H1 (cell line): ENCODE measurements around the gene LDLRAD3. TPM values are rescaled to one million over a fixed set of nuclear protein-coding genes. Genes with fewer than 3 reads are reported as not detected.

Source experiments
- CTCF ChIA-PET: fragments of 300-600 bp; sonication (Branson Sonifier 250); formaldehyde crosslinking; loops from one replicate; lab custom pipeline; 2021; ENCODE audit not compliant: partially characterized antibody; lab: Charles Lee
- POLR2A ChIA-PET: fragments of 300-600 bp; sonication (Branson Sonifier 250); formaldehyde crosslinking; loops from one replicate; lab custom pipeline; 2021; ENCODE audit warnings: inconsistent platforms; ENCODE audit not compliant: partially characterized antibody; lab: Charles Lee
- DNase-seq, 2 experiments: peaks; one replicate each; pipeline versions ENCODE4 v3.0.0 to v3.0.0-alpha.2; 2010 to 2022; ENCODE audit warnings: low spot score in 2 of 2, low read depth in 1 of 2, mixed read lengths in 1 of 2
- FAIRE-seq: peaks from 2 replicates; lab custom pipeline; 2011; peaks lifted over from hg19 to GRCh38; lab: Jason Lieb, UNC
- H2AFZ ChIP-seq: 2 replicates; pipeline ENCODE4 v1.8.1; 2012; ENCODE audit warnings: low read length, inconsistent platforms
- H2AK5ac ChIP-seq: 2 replicates; pipeline ENCODE4 v1.6.1; 2013; ENCODE audit warnings: low read depth, low read length
- H2BK120ac ChIP-seq: replicated peaks from 2 replicates; pipeline ENCODE3; 2013; ENCODE audit warnings: low read depth, low read length, inconsistent platforms
- H2BK12ac ChIP-seq: 2 replicates; pipeline ENCODE4 v1.6.1; 2013; ENCODE audit warnings: low read depth, low read length
- H2BK15ac ChIP-seq: 2 replicates; pipeline ENCODE4 v1.6.1; 2013; ENCODE audit warnings: low read length
- H2BK20ac ChIP-seq: 2 replicates; pipeline ENCODE4 v1.6.1; 2013; ENCODE audit warnings: low read length
- H2BK5ac ChIP-seq: 2 replicates; pipeline ENCODE4 v1.6.1; 2013; ENCODE audit warnings: low read depth, low read length
- H3K14ac ChIP-seq: 2 replicates; pipeline ENCODE4 v1.6.1; 2013; ENCODE audit warnings: inconsistent platforms; ENCODE audit not compliant: insufficient read length
- H3K18ac ChIP-seq: 2 replicates; pipeline ENCODE4 v1.6.1; 2013; ENCODE audit warnings: low read length; ENCODE audit errors: extremely low read depth
- H3K23ac ChIP-seq: 2 replicates; pipeline ENCODE4 v1.6.1; 2013; ENCODE audit warnings: inconsistent platforms; ENCODE audit not compliant: insufficient read length
- H3K23me2 ChIP-seq: 2 replicates; pipeline ENCODE4 v1.6.1; 2013; ENCODE audit warnings: low read depth, low read length
- H3K27ac ChIP-seq: 2 replicates; pipeline ENCODE4 v1.6.1; 2011; ENCODE audit warnings: low read depth, low read length, inconsistent platforms
- H3K27me3 ChIP-seq, 4 experiments: replicated peaks in 1 of 4; 1 replicate in 1 of 4; 2 replicates in 3 of 4; pipeline versions ENCODE4 v1.6.1 to v1.8.1; 2011 to 2013; ENCODE audit warnings: low read length in 3 of 4, mild to moderate bottlenecking in 3 of 4, inconsistent platforms in 2 of 4, mixed read lengths in 2 of 4, moderate library complexity in 1 of 4; ENCODE audit not compliant: control insufficient read depth in 3 of 4, insufficient read depth in 3 of 4; ENCODE audit errors: extremely low read depth in 1 of 4
- H3K36me3 ChIP-seq, 4 experiments: 2 replicates each; pipeline versions ENCODE4 v1.6.1 to v1.8.1; 2011 to 2013; ENCODE audit warnings: mild to moderate bottlenecking in 4 of 4, low read length in 3 of 4, moderate library complexity in 2 of 4, control low read depth in 1 of 4, inconsistent platforms in 1 of 4; ENCODE audit not compliant: insufficient read depth in 4 of 4, control insufficient read depth in 2 of 4
- H3K4ac ChIP-seq: replicated peaks from 2 replicates; pipeline ENCODE3; 2013; ENCODE audit warnings: low read length, low read depth, mixed read lengths, inconsistent platforms; ENCODE audit not compliant: insufficient read length
- H3K4me1 ChIP-seq, 4 experiments: replicated peaks in 1 of 4; 1 replicate in 1 of 4; 2 replicates in 3 of 4; pipeline versions ENCODE4 v1.6.1 to v1.8.1; 2011 to 2013; ENCODE audit warnings: low read length in 3 of 4, inconsistent platforms in 2 of 4, mixed read lengths in 1 of 4; ENCODE audit not compliant: insufficient read depth in 4 of 4, control insufficient read depth in 3 of 4
- H3K4me2 ChIP-seq, 2 experiments: 2 replicates each; pipeline versions ENCODE4 v1.6.1 to v1.8.1; 2011 to 2013; ENCODE audit warnings: low read depth in 2 of 2, low read length in 2 of 2, control low read depth in 1 of 2, inconsistent platforms in 1 of 2, mild to moderate bottlenecking in 1 of 2; ENCODE audit not compliant: insufficient read depth in 1 of 2
- H3K4me3 ChIP-seq, 4 experiments: fragments of 200-600, 300-600 bp in 1 of 4; sonication (generic), shearing (Covaris generic), sonication (Bioruptor Twin) in 1 of 4; 2 replicates each; pipeline versions ENCODE4 v1.5.1 to v1.8.1; 2011 to 2016; ENCODE audit warnings: low read length in 4 of 4, low read depth in 3 of 4, control low read depth in 2 of 4, inconsistent platforms in 2 of 4, mild to moderate bottlenecking in 2 of 4, mixed read lengths in 1 of 4, moderate library complexity in 1 of 4; ENCODE audit not compliant: insufficient read depth in 2 of 4; ENCODE audit errors: extremely low read depth in 1 of 4
- H3K56ac ChIP-seq: replicated peaks from 2 replicates; pipeline ENCODE3; 2013; ENCODE audit warnings: low read depth, mild to moderate bottlenecking, mixed read lengths, low read length, inconsistent platforms; ENCODE audit not compliant: insufficient read length
- H3K79me1 ChIP-seq: 2 replicates; pipeline ENCODE4 v1.6.1; 2013; ENCODE audit warnings: low read depth, low read length, control low read depth
- H3K79me2 ChIP-seq, 2 experiments: 2 replicates each; pipeline versions ENCODE4 v1.6.1 to v1.8.1; 2012 to 2013; ENCODE audit warnings: low read length in 2 of 2, mild to moderate bottlenecking in 2 of 2, inconsistent platforms in 1 of 2; ENCODE audit not compliant: insufficient read depth in 2 of 2, control insufficient read depth in 1 of 2
- H3K9ac ChIP-seq, 4 experiments: replicated peaks in 1 of 4; 1 replicate in 1 of 4; 2 replicates in 3 of 4; pipeline versions ENCODE4 v1.6.1 to v1.8.1; 2011 to 2013; ENCODE audit warnings: low read depth in 3 of 4, low read length in 3 of 4, control low read depth in 2 of 4, mild to moderate bottlenecking in 2 of 4, moderate library complexity in 2 of 4, inconsistent platforms in 1 of 4; ENCODE audit errors: extremely low read depth in 1 of 4
- H3K9me3 ChIP-seq, 2 experiments: 2 replicates each; pipeline versions ENCODE4 v1.6.1 to v1.8.1; 2012 to 2013; ENCODE audit warnings: mild to moderate bottlenecking in 2 of 2, moderate library complexity in 2 of 2, control low read depth in 1 of 2, inconsistent platforms in 1 of 2, low read depth in 1 of 2, low read length in 1 of 2, mixed read lengths in 1 of 2; ENCODE audit not compliant: insufficient read depth in 2 of 2
- H4K20me1 ChIP-seq, 2 experiments: replicated peaks in 1 of 2; 2 replicates each; pipeline versions ENCODE3 to v1.8.1; 2011 to 2013; ENCODE audit warnings: inconsistent platforms in 2 of 2, low read length in 2 of 2, mild to moderate bottlenecking in 1 of 2; ENCODE audit not compliant: insufficient read depth in 2 of 2, control insufficient read depth in 1 of 2
- H4K5ac ChIP-seq: 2 replicates; pipeline ENCODE4 v1.6.1; 2013; ENCODE audit warnings: low read length, low read depth, mixed read lengths, inconsistent platforms; ENCODE audit not compliant: insufficient read length
- H4K8ac ChIP-seq: 2 replicates; pipeline ENCODE4 v1.8.0; 2013; ENCODE audit warnings: mild to moderate bottlenecking, moderate library complexity, low read length, inconsistent platforms; ENCODE audit not compliant: insufficient read depth; ENCODE audit errors: extremely low read depth
- H4K91ac ChIP-seq: replicated peaks from 2 replicates; pipeline ENCODE3; 2013; ENCODE audit warnings: low read length, mixed read lengths, inconsistent platforms; ENCODE audit not compliant: insufficient read length
- RXRA ChIP-seq: IDR thresholded peaks from 2 replicates; pipeline ENCODE4 v1.6.1; 2011; ENCODE audit warnings: low read depth, mild to moderate bottlenecking, low read length, moderate library complexity; ENCODE audit not compliant: insufficient read depth
- TEAD4 ChIP-seq: IDR thresholded peaks from 2 replicates; pipeline ENCODE4 v1.6.1; 2012; ENCODE audit warnings: low read depth, low read length, inconsistent platforms, mixed read lengths
- WGBS, 2 experiments: shearing (Covaris generic) in 1 of 2; methylation state at CpG; one replicate each; pipeline versions ENCODE4 v1.1.6 to v1.1.7; 2013 to 2015; ENCODE audit warnings: low lambda C conversion rate in 2 of 2, mixed read lengths in 2 of 2, inconsistent platforms in 1 of 2, low coverage in 1 of 2, missing lambda C conversion rate in 1 of 2; ENCODE audit not compliant: insufficient replicate concordance in 2 of 2, insufficient coverage in 1 of 2, insufficient read length in 1 of 2; ENCODE audit errors: extremely low coverage in 1 of 2, missing lambda C conversion rate in 1 of 2; 5-methylcytosine and 5-hydroxymethylcytosine counted together
- polyA plus RNA-seq, 7 experiments: library from polyadenylated mRNA; depleted of rRNA in 3 of 7; stranded (reverse) in 5 of 7; unstranded in 2 of 7; fragments of >200 nt in 5 of 7; fragments of 200-250 nt in 2 of 7; gene quantifications; 1 replicate in 5 of 7; 2 replicates in 1 of 7; 4 replicates in 1 of 7; pipeline versions ENCODE4 v1.2.1 to v1.2.3, GENCODE V29; 2011 to 2013; ENCODE audit warnings: missing spikeins in 2 of 7, mixed read lengths in 2 of 7
- total RNA-seq: library from RNA; stranded (reverse); fragmentation: NEBNext Ultra II Directional; extraction: Animal tissue kit (Norgen Biotek cat#: 25700); gene quantifications from 2 replicates; pipeline ENCODE4 v1.2.1, GENCODE V29; 2021
- TF ChIP-seq, protein P1 (sequence below), 3 experiments: IDR thresholded peaks; 1 replicate in 2 of 3; 2 replicates in 1 of 3; pipeline versions ENCODE4 v1.5.1 to v1.6.1; 2011; ENCODE audit warnings: low read length in 3 of 3, mild to moderate bottlenecking in 3 of 3, inconsistent platforms in 2 of 3, low read depth in 1 of 3, moderate library complexity in 1 of 3; ENCODE audit not compliant: insufficient read depth in 1 of 3; ENCODE audit errors: control extremely low read depth in 1 of 3

Gene LDLRAD3
- total and polyA plus RNA-seq, 2 of the 8 experiments (the other 6 are each of a cell fraction or from before 2014, with no cell fraction given), result 18.6 to 22.8 TPM

- WGBS, 2 experiments, result 92% methylated on average over 2 of the region's 2 CpGs; no CpG with 5 or more reads in 1 of the 2 experiments
- H4K20me1 ChIP-seq, result no peaks in the 10 kb centered on the region
- no peak overlapping the region for H4K8ac ChIP-seq
- no peak overlapping the region for H3K9ac ChIP-seq
- no peaks in the 10 kb centered on the region for H3K9me3 ChIP-seq
- H3K27ac ChIP-seq, result no peak overlapping the region
- H3K23me2 ChIP-seq, result no peaks in the 10 kb centered on the region
- peaks cover 0 to 16% (median 5%) of the 10 kb centered on the region in 4 experiments; a peak in 4 of 7 replicates for H3K4me1 ChIP-seq
- no peak for DNase-seq
- no peak overlapping the region for H4K5ac ChIP-seq
- no peak overlapping the region for H2BK15ac ChIP-seq
- H2BK5ac ChIP-seq, result no peak overlapping the region
- no peak overlapping the region for H3K14ac ChIP-seq
- no peak overlapping the region for H3K23ac ChIP-seq
- no peaks in the 10 kb centered on the region for H3K36me3 ChIP-seq
- no peak for FAIRE-seq
- peak overlapping the region in 1 of 2 experiments; percentile 13; a peak in 1 of 4 replicates for H3K4me2 ChIP-seq
- no peak overlapping the region for H2BK12ac ChIP-seq
- no peak overlapping the region for H2AFZ ChIP-seq
- ChIA-PET POLR2A (interaction anchor here (0.9 kb wide), 1 partner anchor 44 kb away, joined by 3 read pairs; no protein-coding TSS in a partner anchor), CTCF (interaction anchor here (0.8 to 7.9 kb wide), 8 partner anchors 9 to 203 kb away, joined by 3 to 34 read pairs (median 4); no protein-coding TSS in a partner anchor)
- no peak overlapping the region for H2BK120ac ChIP-seq
- no peak overlapping the region for H3K4ac ChIP-seq
- H3K79me1 ChIP-seq, result no peaks in the 10 kb centered on the region
- H2AK5ac ChIP-seq, result no peak overlapping the region
- H3K56ac ChIP-seq, result no peak overlapping the region
- H3K18ac ChIP-seq, result no peak overlapping the region
- no peak overlapping the region for H3K4me3 ChIP-seq
- no peaks in the 10 kb centered on the region for H3K79me2 ChIP-seq
- TF ChIP-seq, protein P1, sequence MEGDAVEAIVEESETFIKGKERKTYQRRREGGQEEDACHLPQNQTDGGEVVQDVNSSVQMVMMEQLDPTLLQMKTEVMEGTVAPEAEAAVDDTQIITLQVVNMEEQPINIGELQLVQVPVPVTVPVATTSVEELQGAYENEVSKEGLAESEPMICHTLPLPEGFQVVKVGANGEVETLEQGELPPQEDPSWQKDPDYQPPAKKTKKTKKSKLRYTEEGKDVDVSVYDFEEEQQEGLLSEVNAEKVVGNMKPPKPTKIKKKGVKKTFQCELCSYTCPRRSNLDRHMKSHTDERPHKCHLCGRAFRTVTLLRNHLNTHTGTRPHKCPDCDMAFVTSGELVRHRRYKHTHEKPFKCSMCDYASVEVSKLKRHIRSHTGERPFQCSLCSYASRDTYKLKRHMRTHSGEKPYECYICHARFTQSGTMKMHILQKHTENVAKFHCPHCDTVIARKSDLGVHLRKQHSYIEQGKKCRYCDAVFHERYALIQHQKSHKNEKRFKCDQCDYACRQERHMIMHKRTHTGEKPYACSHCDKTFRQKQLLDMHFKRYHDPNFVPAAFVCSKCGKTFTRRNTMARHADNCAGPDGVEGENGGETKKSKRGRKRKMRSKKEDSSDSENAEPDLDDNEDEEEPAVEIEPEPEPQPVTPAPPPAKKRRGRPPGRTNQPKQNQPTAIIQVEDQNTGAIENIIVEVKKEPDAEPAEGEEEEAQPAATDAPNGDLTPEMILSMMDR (IDR thresholded peaks at IDR 0.05; ENCODE audit: control extremely low read depth in 1 of 3, insufficient read depth in 1 of 3, low read depth in 1 of 3, low read length in 3 of 3), result peak in 1 of 3 experiments; percentile 6; a peak in 1 of 4 replicates
- TF ChIP-seq RXRA (no peak), TEAD4 (peak; percentile 73)
- H2BK20ac ChIP-seq, result no peak overlapping the region
- H3K27me3 ChIP-seq, result no peaks in the 10 kb centered on the region
- no peak overlapping the region for H4K91ac ChIP-seq
These were observed 209.7 kb downstream of the LDLRAD3 start for GRCh38 chr11:36153551-36153950.
